DMS79 treated with DMSO at 0.1 percent for 48 hours (cell line): Measurements from ENCODE around the gene LEFTY1.
"Not testable (repeated sequence)": the region's sequence is repeated elsewhere in the genome, so short reads cannot be mapped to it uniquely, and the experiment has no call there.

Source experiments
- DNase-seq: peaks from one replicate; lab custom pipeline; 2025; lab: John Stamatoyannopoulos, UW

The LEFTY1 gene

GRCh38 chr1:225888898-225889601, at the start of gene LEFTY1:
TSS of gene LEFTY1 (minus strand) at chr1:225889146. CDS start at chr1:225889066, 80 bp downstream.
- DNase-seq = no peak

GRCh38 chr1:225937048-225937968, 48.4 kb upstream of the LEFTY1 start:
- no peak for DNase-seq

GRCh38 chr1:225936523-225936922, 47.6 kb upstream of the LEFTY1 start:
- no peak for DNase-seq

- DNase-seq = not testable (repeated sequence)
These were observed 47.1 kb upstream of the LEFTY1 start for GRCh38 chr1:225936086-225936485.

DNA sequence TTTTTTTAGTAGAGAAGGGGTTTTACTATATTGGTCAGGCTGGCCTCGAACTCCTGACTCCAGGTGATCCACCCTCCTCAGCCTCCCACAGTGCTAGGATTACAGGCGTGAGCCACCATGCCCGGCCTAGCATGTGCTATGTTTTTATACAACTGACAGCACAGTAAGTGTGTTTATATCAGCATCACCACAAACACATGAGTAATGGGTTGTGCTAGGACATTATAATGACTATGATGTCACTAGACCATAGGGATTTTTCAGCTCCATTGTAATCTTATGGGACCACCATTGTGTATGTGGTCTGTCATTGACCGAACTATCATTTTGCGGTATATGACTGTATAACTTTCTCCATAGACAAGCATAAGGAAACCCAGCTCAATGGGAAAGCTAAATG, 45.8 kb upstream of the LEFTY1 start:
- DNase-seq = no peak

- no peak for DNase-seq
These were observed 44.1 kb upstream of the LEFTY1 start for GRCh38 chr1:225933072-225933471.

DNA sequence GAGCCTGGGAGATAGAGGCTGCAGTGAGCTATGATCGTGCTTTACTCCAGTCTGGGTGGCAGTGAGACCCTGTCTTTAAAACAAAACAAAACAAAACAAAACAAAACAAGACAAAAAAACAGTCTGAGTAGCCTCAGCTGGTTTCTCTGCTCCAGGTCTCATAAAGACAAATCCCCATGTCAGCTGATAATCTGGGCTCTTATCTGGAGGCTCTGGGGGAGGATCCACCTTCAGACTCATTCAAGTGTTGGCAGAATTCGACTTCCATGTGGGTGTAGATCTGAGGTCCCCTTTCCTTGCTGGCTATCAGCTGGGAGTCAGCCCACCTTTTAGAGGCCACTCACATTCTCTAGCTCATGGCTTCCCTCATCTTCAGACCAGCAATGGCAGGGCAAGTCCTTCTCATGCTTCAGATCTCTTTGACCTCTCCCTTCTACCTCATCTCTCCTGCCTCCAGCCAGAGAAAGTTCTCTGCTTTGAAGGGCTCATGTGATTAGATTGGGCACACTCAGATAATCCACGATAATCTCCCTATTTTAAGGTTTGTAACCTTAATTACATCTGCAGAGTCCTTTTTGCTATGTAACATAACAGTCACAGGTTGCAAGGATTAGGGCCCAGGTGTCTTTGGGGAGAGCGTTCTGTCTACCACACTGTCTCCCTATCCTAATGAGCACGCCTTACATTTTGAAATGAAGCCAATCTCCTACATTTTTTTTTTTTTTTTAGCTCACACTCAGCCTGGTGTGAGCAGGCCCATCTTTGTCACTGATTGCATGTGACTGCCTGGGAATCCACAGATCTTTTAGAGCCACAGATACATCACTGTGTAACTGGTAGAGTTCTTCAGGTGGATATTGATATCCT, 42.6 kb upstream of the LEFTY1 start:
- DNase-seq = no peak

- no peak for DNase-seq
These were observed 41.6 kb upstream of the LEFTY1 start for GRCh38 chr1:225930566-225930965.

DNA sequence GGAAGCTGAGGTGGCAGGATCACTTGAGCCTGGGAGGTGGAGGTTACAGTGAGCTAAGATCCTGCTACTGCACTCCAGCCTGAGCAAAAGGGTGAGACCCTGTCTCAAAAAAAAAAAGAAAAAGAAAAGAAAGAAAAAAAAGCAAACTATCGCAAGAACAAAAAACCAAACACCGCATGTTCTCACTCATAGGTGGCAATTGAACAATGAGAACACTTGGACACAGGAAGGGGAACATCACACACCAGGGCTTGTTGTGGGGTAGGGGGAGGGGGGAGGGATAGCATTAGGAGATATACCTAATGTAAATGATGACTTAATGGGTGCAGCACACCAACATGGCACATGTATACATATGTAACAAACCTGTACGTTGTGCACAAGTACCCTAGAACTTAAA, 40.5 kb upstream of the LEFTY1 start:
- DNase-seq = not testable (repeated sequence)

GRCh38 chr1:225928186-225929175, 39.5 kb upstream of the LEFTY1 start:
- no peak for DNase-seq

DNA sequence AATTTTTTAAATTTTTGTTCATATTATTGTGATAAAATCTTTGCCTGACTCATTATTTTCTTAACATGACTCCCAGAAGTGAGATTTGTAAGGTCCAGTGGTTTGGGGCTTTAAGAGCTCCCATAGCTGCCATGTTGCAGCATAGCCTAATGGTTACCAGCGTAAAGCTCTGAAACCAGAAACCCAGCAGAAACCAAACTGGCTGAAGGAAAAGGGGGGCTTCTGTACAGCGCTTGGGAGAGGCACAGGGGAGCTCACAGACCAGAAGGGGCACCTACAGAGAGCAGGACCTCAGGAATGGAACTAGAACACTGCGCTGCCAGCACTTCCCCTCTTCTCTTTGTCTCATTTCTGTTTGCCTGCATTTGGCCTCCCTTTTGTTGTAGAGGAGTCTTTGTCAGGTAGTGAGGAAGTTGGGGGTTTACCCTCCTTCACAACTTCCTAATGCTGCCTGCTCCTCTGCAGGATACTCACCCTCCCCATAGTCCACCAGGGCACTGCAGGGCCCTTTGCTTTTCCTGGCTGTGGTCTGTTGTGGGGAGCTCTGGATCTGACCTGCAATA, 37.7 kb upstream of the LEFTY1 start:
- no peak for DNase-seq

- DNase-seq = peak; percentile 97
These were observed 35.0 kb upstream of the LEFTY1 start, which contains the start of gene PYCR2 for GRCh38 chr1:225923692-225924555. TSS of gene PYCR2 (minus strand) at chr1:225924250. CDS start at chr1:225924110, 140 bp downstream.

- no peak for DNase-seq
These were observed 34.4 kb upstream of the LEFTY1 start for GRCh38 chr1:225923381-225923691.

DNA sequence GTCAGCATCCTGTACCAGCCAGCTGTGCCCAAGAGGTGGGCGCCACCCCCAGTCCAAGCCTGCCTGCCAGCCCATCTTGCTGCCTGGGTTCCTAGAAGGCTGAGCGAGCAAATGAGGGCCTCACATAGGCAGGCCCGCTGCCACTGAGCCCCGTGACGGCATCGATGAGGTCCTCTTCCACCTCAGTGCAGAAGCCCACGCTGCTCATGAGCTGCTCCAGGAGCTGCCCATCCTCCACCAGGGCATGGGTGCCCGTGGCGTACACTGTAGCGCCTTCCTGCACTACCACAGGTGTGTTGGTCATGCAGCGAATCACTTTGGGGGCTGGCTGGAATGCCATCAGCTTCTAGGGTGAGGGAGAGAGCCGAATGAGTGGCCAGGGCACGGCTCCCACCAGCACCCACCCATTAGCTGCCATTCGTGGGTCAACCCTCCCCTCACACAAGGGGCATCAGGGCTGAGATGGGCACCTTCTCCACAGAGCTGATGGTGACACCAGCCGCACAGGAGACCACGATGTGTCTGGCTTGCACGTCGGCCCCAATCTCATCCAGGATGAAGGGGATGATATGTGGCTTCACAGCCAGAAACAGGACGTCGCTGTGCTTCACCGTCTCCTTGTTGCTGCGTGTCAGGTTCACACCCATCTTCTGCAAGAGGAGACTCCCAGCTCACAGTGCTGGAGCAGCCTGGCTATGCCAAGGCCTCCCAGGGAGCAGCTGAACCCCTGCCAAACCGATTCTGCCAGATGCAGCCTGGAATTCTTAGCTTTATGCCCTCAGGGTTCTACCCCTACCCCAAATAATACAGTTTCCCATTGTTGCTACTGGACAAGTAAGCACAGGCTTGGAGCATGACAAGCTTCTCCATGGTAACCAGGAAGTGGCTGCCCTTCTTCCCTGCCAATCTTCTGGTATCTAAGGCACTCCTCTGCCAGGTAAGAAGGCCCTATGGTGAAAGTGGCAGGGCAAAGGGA, 33.1 kb upstream of the LEFTY1 start:
- DNase-seq = peak; percentile 85

DNA sequence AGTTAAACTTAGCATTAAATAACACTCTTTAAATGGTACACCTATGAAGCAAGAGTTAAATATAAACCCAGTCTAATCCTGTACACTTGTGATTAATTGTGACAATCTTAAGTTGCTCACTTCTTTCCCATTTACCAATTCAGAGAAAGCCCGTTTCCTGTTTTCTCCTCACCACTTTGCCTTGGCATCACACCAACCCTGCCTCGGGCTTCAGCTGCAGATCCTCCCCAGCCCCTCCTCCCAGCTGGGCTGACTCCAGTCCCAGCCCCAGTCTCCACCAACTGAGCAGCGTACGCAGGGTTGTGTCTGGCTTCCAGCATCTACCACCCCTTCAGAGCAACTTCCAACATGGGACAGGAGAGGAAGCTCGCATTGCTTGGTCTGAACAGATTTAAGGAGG, 31.0 kb upstream of the LEFTY1 start:
- DNase-seq = peak; percentile 37

- DNase-seq = no peak
These were observed 29.3 kb upstream of the LEFTY1 start for GRCh38 chr1:225918280-225918679.

- no peak for DNase-seq
These were observed 28.6 kb upstream of the LEFTY1 start for GRCh38 chr1:225917536-225917935.

- DNase-seq = no peak
These were observed 28.2 kb upstream of the LEFTY1 start for GRCh38 chr1:225917101-225917500.
